ENCODE measurements around the gene GPC3.

GPC3 gene

GRCh38 chrX:133749370-133749769, 236.0 kb downstream of the GPC3 start:
- TF ChIP-seq CTCF (IDR thresholded peaks at IDR 0.05; ENCODE audit: extremely low read depth, insufficient read depth, missing control alignments), result no peak
- DNase-seq (ENCODE audit: low spot score), result no peak
- in situ Hi-C loops (cut with MboI; ENCODE audit: low pct_unique_long_range_greater_than_20kb, low sequenced_read_pairs, unreplicated experiment), result no loop called here

- TF ChIP-seq CTCF (IDR thresholded peaks at IDR 0.05; ENCODE audit: extremely low read depth, insufficient read depth, missing control alignments), result no peak
- in situ Hi-C loops (cut with MboI; ENCODE audit: low pct_unique_long_range_greater_than_20kb, low sequenced_read_pairs, unreplicated experiment), result no loop called here
- no peak for DNase-seq (ENCODE audit: low spot score)
Measured at GRCh38 chrX:133747196-133747595, 238.2 kb downstream of the GPC3 start.

- TF ChIP-seq CTCF (IDR thresholded peaks at IDR 0.05; ENCODE audit: extremely low read depth, insufficient read depth, missing control alignments), result no peak
- in situ Hi-C loops (cut with MboI; ENCODE audit: low pct_unique_long_range_greater_than_20kb, low sequenced_read_pairs, unreplicated experiment), result no loop called here
- no peak for DNase-seq (ENCODE audit: low spot score)
Measured at GRCh38 chrX:133746593-133746992, 238.8 kb downstream of the GPC3 start.

- in situ Hi-C loops (cut with MboI; ENCODE audit: low pct_unique_long_range_greater_than_20kb, low sequenced_read_pairs, unreplicated experiment), result no loop called here
- no peak for DNase-seq (ENCODE audit: low spot score)
- no peak for TF ChIP-seq CTCF (IDR thresholded peaks at IDR 0.05; ENCODE audit: extremely low read depth, insufficient read depth, missing control alignments)
Measured at GRCh38 chrX:133745349-133745748, 240.0 kb downstream of the GPC3 start.

- no peak for TF ChIP-seq CTCF (IDR thresholded peaks at IDR 0.05; ENCODE audit: extremely low read depth, insufficient read depth, missing control alignments)
- no peak for DNase-seq (ENCODE audit: low spot score)
- in situ Hi-C loops (cut with MboI; ENCODE audit: low pct_unique_long_range_greater_than_20kb, low sequenced_read_pairs, unreplicated experiment), result no loop called here
Measured at GRCh38 chrX:133742602-133743305, 242.6 kb downstream of the GPC3 start.

- in situ Hi-C loops (cut with MboI; ENCODE audit: low pct_unique_long_range_greater_than_20kb, low sequenced_read_pairs, unreplicated experiment), result no loop called here
- DNase-seq (ENCODE audit: low spot score), result no peak
- TF ChIP-seq CTCF (IDR thresholded peaks at IDR 0.05; ENCODE audit: extremely low read depth, insufficient read depth, missing control alignments), result no peak
Measured at GRCh38 chrX:133741303-133741702, 244.1 kb downstream of the GPC3 start.
